Adrenal gland (tissue), 5 donors: ENCODE measurements around the gene TOMM40.
"Not testable (repeated sequence)": the region's sequence is repeated elsewhere in the genome, so short reads cannot be mapped to it uniquely, and the experiment has no call there.

Source experiments
- POLR2A ChIP-seq, 2 donors: fragments of 450-650 bp; IDR thresholded peaks; one replicate each; pipeline ENCODE4 v1.6.1; 2017; ENCODE audit warnings: antibody characterized with exemption in 2 of 2, mild to moderate bottlenecking in 2 of 2, moderate library complexity in 1 of 2
- TF ChIP-seq, protein P1 (sequence below), 6 experiments: fragments of 450-650 bp in 4 of 6; fragments of 200-600 bp in 2 of 6; sonication (generic) in 1 of 6; IDR thresholded peaks; 1 replicate in 5 of 6; 2 replicates in 1 of 6; pipeline versions ENCODE4 v1.5.1 to v1.8.0; 2016 to 2021; ENCODE audit warnings: antibody characterized with exemption in 6 of 6, mild to moderate bottlenecking in 2 of 6, moderate library complexity in 1 of 6
- donor health status: DM: no; HTN: no; CAD: no.

DNA sequence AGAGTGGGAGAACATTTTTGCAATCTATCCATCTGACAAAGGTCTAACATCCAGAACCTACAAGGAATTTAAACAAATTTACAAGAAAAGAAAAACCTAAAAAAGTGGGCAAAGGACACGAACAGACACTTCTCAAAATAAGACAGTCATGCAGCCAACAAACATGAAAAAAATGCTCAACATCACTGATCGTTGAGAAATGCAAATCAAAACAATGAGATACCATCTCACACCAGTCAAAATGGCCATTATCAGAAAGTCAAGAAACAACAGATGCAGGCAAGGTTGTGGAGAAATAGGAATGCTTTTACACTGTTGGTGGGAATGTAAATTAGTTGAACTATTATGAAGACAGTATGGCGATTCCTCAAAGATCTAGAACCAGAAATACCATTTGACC is 29.5 kb upstream of the TOMM40 start:
- not testable (repeated sequence) for TF ChIP-seq POLR2A (IDR thresholded peaks at IDR 0.05)
- TF ChIP-seq, protein P1, sequence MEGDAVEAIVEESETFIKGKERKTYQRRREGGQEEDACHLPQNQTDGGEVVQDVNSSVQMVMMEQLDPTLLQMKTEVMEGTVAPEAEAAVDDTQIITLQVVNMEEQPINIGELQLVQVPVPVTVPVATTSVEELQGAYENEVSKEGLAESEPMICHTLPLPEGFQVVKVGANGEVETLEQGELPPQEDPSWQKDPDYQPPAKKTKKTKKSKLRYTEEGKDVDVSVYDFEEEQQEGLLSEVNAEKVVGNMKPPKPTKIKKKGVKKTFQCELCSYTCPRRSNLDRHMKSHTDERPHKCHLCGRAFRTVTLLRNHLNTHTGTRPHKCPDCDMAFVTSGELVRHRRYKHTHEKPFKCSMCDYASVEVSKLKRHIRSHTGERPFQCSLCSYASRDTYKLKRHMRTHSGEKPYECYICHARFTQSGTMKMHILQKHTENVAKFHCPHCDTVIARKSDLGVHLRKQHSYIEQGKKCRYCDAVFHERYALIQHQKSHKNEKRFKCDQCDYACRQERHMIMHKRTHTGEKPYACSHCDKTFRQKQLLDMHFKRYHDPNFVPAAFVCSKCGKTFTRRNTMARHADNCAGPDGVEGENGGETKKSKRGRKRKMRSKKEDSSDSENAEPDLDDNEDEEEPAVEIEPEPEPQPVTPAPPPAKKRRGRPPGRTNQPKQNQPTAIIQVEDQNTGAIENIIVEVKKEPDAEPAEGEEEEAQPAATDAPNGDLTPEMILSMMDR (IDR thresholded peaks at IDR 0.05) = not testable (repeated sequence)
